SK-N-SH (cell line): ENCODE results near the gene SPAG6. TPM values are rescaled to one million over a fixed set of nuclear protein-coding genes. Genes with fewer than 3 reads are reported as not detected.

Experiments used
- CTCF ChIA-PET: fragments of 300-600, 350-600 bp; formaldehyde crosslinking; extraction: SDS; loops from one replicate; lab custom pipeline; 2021; lab: Yijun Ruan, JAX
- POLR2A ChIA-PET: fragments of 350-600 bp; sonication (Branson Sonifier 250); formaldehyde crosslinking; extraction: SDS; loops from one replicate; lab custom pipeline; 2020; ENCODE audit warnings: antibody characterized with exemption, inconsistent platforms; lab: Yijun Ruan, JAX
- DNase-seq: peaks from one replicate; pipeline ENCODE4 v3.0.0; 2012
- H2AFZ ChIP-seq: fragments of 200-600 bp; sonication (generic); 2 replicates; pipeline ENCODE4 v1.8.1; 2016; ENCODE audit warnings: antibody characterized with exemption, mild to moderate bottlenecking, low read depth
- H3F3A ChIP-seq: fragments of 200-600 bp; sonication (generic); replicated peaks from 2 replicates; pipeline ENCODE3; 2016; ENCODE audit warnings: antibody characterized with exemption, mild to moderate bottlenecking; ENCODE audit not compliant: insufficient read depth
- H3K27ac ChIP-seq, 2 experiments: fragments of 200-500 bp in 1 of 2; fragments of 200-600 bp in 1 of 2; sonication (Bioruptor generic) in 1 of 2; sonication (generic), shearing (Covaris generic) in 1 of 2; 2 replicates each; pipeline versions ENCODE4 v1.5.1 to v1.6.1; 2014 to 2016; ENCODE audit warnings: low read depth in 2 of 2, inconsistent platforms in 1 of 2, low read length in 1 of 2, mild to moderate bottlenecking in 1 of 2, mixed read lengths in 1 of 2
- H3K27me3 ChIP-seq: fragments of 200-600 bp; sonication (generic), shearing (Covaris generic); 2 replicates; pipeline ENCODE4 v1.6.1; 2016; ENCODE audit warnings: mixed run types; ENCODE audit not compliant: insufficient read depth
- H3K36me3 ChIP-seq, 2 experiments: fragments of 200-500 bp in 1 of 2; fragments of 200-600 bp in 1 of 2; sonication (Bioruptor generic) in 1 of 2; sonication (generic) in 1 of 2; replicated peaks in 1 of 2; 2 replicates each; pipeline versions ENCODE3 to v1.5.1; 2014 to 2016; ENCODE audit warnings: low read length in 1 of 2, mild to moderate bottlenecking in 1 of 2; ENCODE audit not compliant: insufficient read depth in 2 of 2, control insufficient read depth in 1 of 2
- H3K4me1 ChIP-seq, 2 experiments: fragments of 200-500 bp in 1 of 2; fragments of 200-600 bp in 1 of 2; sonication (Bioruptor generic) in 1 of 2; sonication (generic), shearing (Covaris generic) in 1 of 2; 2 replicates each; pipeline versions ENCODE4 v1.5.1 to v1.6.1; 2014 to 2016; ENCODE audit warnings: low read depth in 1 of 2, low read length in 1 of 2, mixed run types in 1 of 2; ENCODE audit not compliant: insufficient read depth in 2 of 2, control insufficient read depth in 1 of 2
- H3K4me2 ChIP-seq: fragments of 200-600 bp; sonication (generic), shearing (Covaris generic); 2 replicates; pipeline ENCODE4 v1.6.1; 2017; ENCODE audit warnings: mixed run types
- H3K4me3 ChIP-seq, 2 experiments: fragments of 200-500 bp in 1 of 2; fragments of 200-600 bp in 1 of 2; sonication (Bioruptor generic) in 1 of 2; sonication (generic), shearing (Covaris generic) in 1 of 2; 2 replicates each; pipeline versions ENCODE4 v1.5.1 to v1.8.1; 2014 to 2016; ENCODE audit warnings: low read depth in 2 of 2, inconsistent platforms in 1 of 2, low read length in 1 of 2, mild to moderate bottlenecking in 1 of 2, mixed read lengths in 1 of 2, moderate library complexity in 1 of 2
- H3K79me2 ChIP-seq: fragments of 200-600 bp; sonication (generic); 2 replicates; pipeline ENCODE4 v1.8.1; 2017; ENCODE audit warnings: mild to moderate bottlenecking; ENCODE audit not compliant: insufficient read depth
- H3K9ac ChIP-seq: fragments of 200-600 bp; sonication (generic); 2 replicates; pipeline ENCODE4 v1.6.1; 2017; ENCODE audit warnings: mixed run types
- H3K9me2 ChIP-seq: fragments of 200-600 bp; sonication (generic); 2 replicates; pipeline ENCODE4 v1.6.1; 2017; ENCODE audit warnings: mixed run types
- H3K9me3 ChIP-seq: fragments of 200-600 bp; sonication (generic); 2 replicates; pipeline ENCODE4 v1.6.1; 2017; ENCODE audit warnings: mixed run types, mild to moderate bottlenecking, moderate library complexity
- H4K20me1 ChIP-seq: fragments of 200-600 bp; sonication (generic); 2 replicates; pipeline ENCODE4 v1.6.1; 2017; ENCODE audit warnings: mild to moderate bottlenecking, mixed run types; ENCODE audit not compliant: insufficient read depth
- ELF1 ChIP-seq: IDR thresholded peaks from 2 replicates; pipeline ENCODE4 v1.4.0; 2012
- FOXM1 ChIP-seq: IDR thresholded peaks from 2 replicates; pipeline ENCODE4 v1.4.0; 2012; ENCODE audit warnings: low read depth, mild to moderate bottlenecking
- GATA2 ChIP-seq: sonication (generic); formaldehyde crosslinking; IDR thresholded peaks from 2 replicates; pipeline ENCODE4 v1.5.0; 2020; ENCODE audit warnings: mild to moderate bottlenecking, missing genetic modification reagents
- IRF3 ChIP-seq: fragments of 150-350 bp; IDR thresholded peaks from 2 replicates; pipeline ENCODE4 v1.6.1; 2016; ENCODE audit warnings: mild to moderate bottlenecking, low read depth, low read length
- MAX ChIP-seq: IDR thresholded peaks from 2 replicates; pipeline ENCODE4 v1.4.0; 2012; ENCODE audit warnings: low read depth
- MXI1 ChIP-seq: IDR thresholded peaks from 2 replicates; pipeline ENCODE4 v1.6.1; 2012; ENCODE audit warnings: mild to moderate bottlenecking, low read depth, low read length, improper control_type of control experiment
- PBX3 ChIP-seq: IDR thresholded peaks from 2 replicates; pipeline ENCODE4; 2012
- POLR2AphosphoS5 ChIP-seq: IDR thresholded peaks from 2 replicates; pipeline ENCODE4 v1.6.1; 2012; ENCODE audit warnings: low read depth, low read length
- RAD21 ChIP-seq: IDR thresholded peaks from 2 replicates; pipeline ENCODE4 v1.6.1; 2012; ENCODE audit warnings: mild to moderate bottlenecking, low read length
- REST ChIP-seq: IDR thresholded peaks from 2 replicates; pipeline ENCODE4 v1.6.1; 2012; ENCODE audit warnings: mild to moderate bottlenecking, low read depth, low read length, moderate library complexity
- SIN3A ChIP-seq: IDR thresholded peaks from 2 replicates; pipeline ENCODE4 v1.6.1; 2012; ENCODE audit warnings: low read depth, mild to moderate bottlenecking, low read length, moderate library complexity, borderline replicate concordance
- TCF12 ChIP-seq: IDR thresholded peaks from 2 replicates; pipeline ENCODE4 v1.4.0; 2012
- TEAD4 ChIP-seq: IDR thresholded peaks from 2 replicates; pipeline ENCODE4 v1.4.0; 2012; ENCODE audit warnings: mild to moderate bottlenecking, borderline replicate concordance; ENCODE audit not compliant: insufficient read depth
- USF1 ChIP-seq: IDR thresholded peaks from 2 replicates; pipeline ENCODE4 v1.4.0; 2012; ENCODE audit warnings: low read depth, borderline replicate concordance
- USF2 ChIP-seq: fragments of 150-350 bp; IDR thresholded peaks from 2 replicates; pipeline ENCODE4 v1.6.1; 2017; ENCODE audit warnings: antibody characterized with exemption, low read length, low read depth, borderline replicate concordance
- WGBS: methylation state at CpG from one replicate; pipeline ENCODE4 v1.1.6; 2017; ENCODE audit warnings: low lambda C conversion rate; 5-methylcytosine and 5-hydroxymethylcytosine counted together
- polyA plus RNA-seq, 3 experiments: library from polyadenylated mRNA; depleted of rRNA; stranded (reverse); fragments of >200 nt; gene quantifications; 2 replicates each; pipeline ENCODE4 v1.2.3, GENCODE V29; 2012

Gene SPAG6
- polyA plus RNA-seq, 1 of the 3 experiments (the other 2 are of a cell fraction) = 0.77 TPM

- CTCF ChIA-PET = no interaction called here
- H2AFZ ChIP-seq = no peak overlapping the region
- POLR2A ChIA-PET = no interaction called here
- no peaks in the 10 kb centered on the region for H3K36me3 ChIP-seq
- H3K4me1 ChIP-seq = no peaks in the 10 kb centered on the region
- H3K79me2 ChIP-seq = no peaks in the 10 kb centered on the region
- H3K4me3 ChIP-seq = no peak overlapping the region
- no peaks in the 10 kb centered on the region for H3K9me2 ChIP-seq
- no peak overlapping the region for H3K27ac ChIP-seq
- no peak overlapping the region for H3K4me2 ChIP-seq
- 100% methylated on average over 1 of the region's 1 CpG for WGBS
- H4K20me1 ChIP-seq = no peaks in the 10 kb centered on the region
- H3K27me3 ChIP-seq = no peaks in the 10 kb centered on the region
- DNase-seq = no peak
- no peaks in the 10 kb centered on the region for H3K9me3 ChIP-seq
- no peaks in the 10 kb centered on the region for H3F3A ChIP-seq
- no peak overlapping the region for H3K9ac ChIP-seq
- TF ChIP-seq USF1 (no peak), IRF3 (no peak), PBX3 (no peak), TEAD4 (no peak), SIN3A (no peak), USF2 (no peak), FOXM1 (no peak), GATA2 (no peak), POLR2AphosphoS5 (no peak), ELF1 (no peak), MXI1 (no peak), TCF12 (no peak)
These were observed 22.2 kb downstream of the SPAG6 start for GRCh38 chr10:22367471-22367870.

GRCh38 chr10:22368402-22368801, 23.1 kb downstream of the SPAG6 start:
- 90% methylated on average over 4 of the region's 4 CpGs for WGBS
- Histone ChIP-seq H3K4me2 (no peak overlapping the region), H2AFZ (no peak overlapping the region), H3F3A (no peaks in the 10 kb centered on the region), H3K27me3 (no peaks in the 10 kb centered on the region), H3K79me2 (no peaks in the 10 kb centered on the region), H4K20me1 (no peaks in the 10 kb centered on the region), H3K27ac (no peak overlapping the region), H3K9ac (no peak overlapping the region), H3K9me3 (no peaks in the 10 kb centered on the region), H3K4me3 (no peak overlapping the region), H3K36me3 (no peaks in the 10 kb centered on the region), H3K9me2 (no peaks in the 10 kb centered on the region), H3K4me1 (no peaks in the 10 kb centered on the region)
- ChIA-PET CTCF (no interaction called here), POLR2A (no interaction called here)
- DNase-seq = no peak
- TF ChIP-seq MAX (no peak), RAD21 (no peak), IRF3 (no peak), GATA2 (no peak), REST (no peak), POLR2AphosphoS5 (no peak), FOXM1 (no peak)
